GM21423 (cell line): ENCODE results near the gene PIP5K1B.

ENCODE experiments used
- ATAC-seq: cut with Tn5 transposase; IDR thresholded peaks from one replicate; pipeline ENCODE4 v1.9.1; 2021; ENCODE audit warnings: mild to moderate bottlenecking, moderate library complexity; ENCODE audit not compliant: unreplicated experiment

The PIP5K1B gene

GRCh38 chr9:68706363-68707201, 1.5 kb downstream of the PIP5K1B start:
- peak; percentile 22 for ATAC-seq

- ATAC-seq, result no peak
Measured at GRCh38 chr9:68707801-68708488, 2.9 kb downstream of the PIP5K1B start.

GRCh38 chr9:68708513-68708912, 3.5 kb downstream of the PIP5K1B start:
- ATAC-seq, result no peak

GRCh38 chr9:68709291-68710110, 4.5 kb downstream of the PIP5K1B start:
- ATAC-seq, result no peak

GRCh38 chr9:68710111-68710471, 5.1 kb downstream of the PIP5K1B start:
- no peak for ATAC-seq

GRCh38 chr9:68711281-68711680, 6.2 kb downstream of the PIP5K1B start:
- ATAC-seq, result no peak

GRCh38 chr9:68711932-68712331, 6.9 kb downstream of the PIP5K1B start:
- no peak for ATAC-seq

GRCh38 chr9:68714416-68715180, 9.6 kb downstream of the PIP5K1B start:
- ATAC-seq, result no peak

- ATAC-seq, result no peak
Measured at GRCh38 chr9:68715181-68715456, 10.1 kb downstream of the PIP5K1B start.

- ATAC-seq, result no peak
Measured at GRCh38 chr9:68717552-68718443, 12.8 kb downstream of the PIP5K1B start.

- no peak for ATAC-seq
Measured at GRCh38 chr9:68719847-68720246, 14.8 kb downstream of the PIP5K1B start.

- ATAC-seq, result no peak
Measured at GRCh38 chr9:68720656-68721313, 15.7 kb downstream of the PIP5K1B start.

GRCh38 chr9:68721666-68722330, 16.8 kb downstream of the PIP5K1B start:
- no peak for ATAC-seq

- no peak for ATAC-seq
Measured at GRCh38 chr9:68725070-68725469, 20.0 kb downstream of the PIP5K1B start.

- no peak for ATAC-seq
Measured at GRCh38 chr9:68726489-68726888, 21.4 kb downstream of the PIP5K1B start.

GRCh38 chr9:68727636-68728035, 22.6 kb downstream of the PIP5K1B start:
- no peak for ATAC-seq

GRCh38 chr9:68728731-68729130, 23.7 kb downstream of the PIP5K1B start:
- peak; percentile 87 for ATAC-seq

- ATAC-seq, result no peak
Measured at GRCh38 chr9:68730570-68731235, 25.7 kb downstream of the PIP5K1B start.
